ENCODE results near the gene PTPN14.

- TF ChIP-seq CTCF (conservative IDR thresholded peaks at IDR 0.05; ENCODE audit: low read depth, low read length) (no peak), POLR2A (IDR thresholded peaks at IDR 0.05; ENCODE audit: low read depth, low read length) (no peak), SMC3 (IDR thresholded peaks at IDR 0.05; ENCODE audit: low read depth, low read length) (no peak), MXI1 (IDR thresholded peaks at IDR 0.05; ENCODE audit: borderline replicate concordance, low read depth, low read length) (no peak), FOS (IDR thresholded peaks at IDR 0.05; ENCODE audit: low read depth, low read length) (no peak), RCOR1 (IDR thresholded peaks at IDR 0.05; ENCODE audit: insufficient replicate concordance, low read length) (no peak), CHD1 (IDR thresholded peaks at IDR 0.05; ENCODE audit: low read depth, low read length) (no peak), NFE2L2 (IDR thresholded peaks at IDR 0.05; ENCODE audit: low read depth, low read length) (no peak), USF2 (IDR thresholded peaks at IDR 0.05; ENCODE audit: low read depth, low read length) (no peak), CEBPB (IDR thresholded peaks at IDR 0.05; ENCODE audit: low read depth, low read length) (no peak)
Observed at GRCh38 chr1:214513394-214513793, 38.0 kb downstream of the PTPN14 start.

All from IMR-90 (cell line).